Stimulated activated CD4-positive, alpha-beta T cell treated with anti-CD3 and anti-CD28 coated beads, Interleukin-2, amount 100 ng/mL, for 24 hours (primary cell): ENCODE results near the gene FOXF1.

Experiments
- DNase-seq, 2 donors: peaks; one replicate each; pipeline ENCODE4 v3.0.0-alpha.2; 2020

The FOXF1 gene

DNA sequence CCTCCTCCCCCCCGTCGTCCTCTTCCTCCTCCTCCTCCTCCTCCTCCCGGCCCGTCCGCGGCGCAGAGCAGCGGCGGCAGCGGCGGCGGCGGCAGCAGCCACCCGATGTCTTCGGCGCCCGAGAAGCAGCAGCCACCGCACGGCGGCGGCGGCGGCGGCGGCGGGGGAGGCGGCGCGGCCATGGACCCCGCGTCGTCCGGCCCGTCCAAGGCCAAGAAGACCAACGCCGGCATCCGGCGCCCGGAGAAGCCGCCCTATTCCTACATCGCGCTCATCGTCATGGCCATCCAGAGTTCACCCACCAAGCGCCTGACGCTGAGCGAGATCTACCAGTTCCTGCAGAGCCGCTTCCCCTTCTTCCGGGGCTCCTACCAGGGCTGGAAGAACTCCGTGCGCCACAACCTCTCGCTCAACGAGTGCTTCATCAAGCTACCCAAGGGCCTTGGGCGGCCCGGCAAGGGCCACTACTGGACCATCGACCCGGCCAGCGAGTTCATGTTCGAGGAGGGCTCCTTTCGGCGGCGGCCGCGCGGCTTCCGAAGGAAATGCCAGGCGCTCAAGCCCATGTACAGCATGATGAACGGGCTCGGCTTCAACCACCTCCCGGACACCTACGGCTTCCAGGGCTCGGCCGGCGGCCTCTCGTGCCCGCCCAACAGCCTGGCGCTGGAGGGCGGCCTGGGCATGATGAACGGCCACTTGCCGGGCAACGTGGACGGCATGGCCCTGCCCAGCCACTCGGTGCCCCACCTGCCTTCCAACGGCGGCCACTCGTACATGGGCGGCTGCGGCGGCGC lies at the start of gene FOXF1:
TSS of gene FOXF1 (plus strand) at position 63 of the 797 bp plus-strand sequence. CDS start at position 106, 43 bp downstream.
- no peak for DNase-seq

DNA sequence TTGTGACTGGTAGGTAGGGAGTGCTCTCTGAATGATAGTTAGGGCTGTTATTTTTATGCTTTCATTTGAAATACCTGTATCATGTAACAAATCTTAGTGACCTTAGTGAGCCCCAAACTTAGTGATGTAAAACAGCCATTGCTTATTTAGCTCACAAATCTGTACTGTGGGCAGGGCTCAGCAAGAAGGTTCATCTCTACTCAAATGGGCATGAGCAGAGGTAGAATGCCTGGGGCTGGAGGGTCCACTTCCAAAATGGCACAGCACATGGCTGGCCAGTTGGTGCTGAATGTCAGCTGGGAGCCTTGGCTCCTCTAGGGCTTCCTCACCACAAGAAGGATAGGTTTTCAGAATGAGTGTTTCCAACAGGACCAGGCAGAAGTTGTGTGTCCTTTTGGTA lies 49.3 kb upstream of the FOXF1 start:
- DNase-seq: no peak

DNA sequence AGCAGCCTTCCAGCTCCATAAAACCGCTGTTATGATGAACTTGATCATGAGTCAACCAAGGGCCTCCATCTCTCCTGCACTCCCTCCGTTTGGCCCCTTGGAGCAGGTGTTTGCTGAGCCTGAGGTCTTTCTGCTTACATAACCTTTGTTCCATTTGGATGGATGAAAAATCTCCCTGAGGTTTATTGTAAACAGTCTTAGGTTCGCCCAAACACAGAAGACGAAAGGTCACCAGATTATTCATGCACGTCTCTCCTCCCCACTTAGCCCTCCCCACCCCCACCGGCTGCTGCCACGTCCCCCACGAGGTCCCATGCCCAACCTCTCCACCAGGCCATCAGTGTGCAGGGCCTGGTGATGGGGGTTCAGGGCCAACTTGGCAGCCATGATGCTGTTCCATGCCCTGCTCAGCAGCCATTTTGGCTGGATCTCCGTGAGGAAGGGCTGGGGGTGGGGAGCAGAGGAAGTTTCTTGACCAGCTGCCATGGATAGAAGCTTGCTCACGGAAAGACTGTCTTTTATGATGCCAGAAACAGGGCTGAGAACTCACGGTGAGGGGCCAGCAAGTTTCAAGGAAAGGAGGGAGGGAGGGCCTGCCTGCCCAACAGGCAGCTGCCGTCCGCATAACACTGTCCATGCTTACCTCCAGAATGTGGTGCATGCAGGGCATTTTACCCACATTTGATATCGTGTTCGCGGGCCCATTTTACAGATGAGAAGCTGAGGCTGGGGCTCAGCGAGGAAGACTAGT lies 47.8 kb upstream of the FOXF1 start:
- no peak for DNase-seq

DNA sequence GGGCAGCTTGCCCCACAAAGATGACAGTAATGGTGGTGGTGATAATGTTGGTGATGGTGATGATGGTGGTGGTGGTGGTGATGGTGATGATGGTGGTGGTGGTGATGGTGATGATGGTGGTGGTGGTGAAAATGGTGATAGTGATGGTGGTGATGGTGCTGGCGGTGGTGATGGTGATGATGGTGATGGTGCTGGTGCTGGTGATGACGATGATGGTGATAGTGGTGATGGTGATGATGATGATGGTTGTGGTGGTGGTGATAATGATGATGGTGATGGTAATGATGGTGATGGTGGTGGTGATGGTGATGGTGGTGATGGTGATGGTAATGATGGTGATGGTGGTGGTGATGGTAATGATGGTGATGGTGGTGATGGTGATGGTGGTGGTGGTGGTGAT lies 46.3 kb upstream of the FOXF1 start:
- no peak for DNase-seq

DNA sequence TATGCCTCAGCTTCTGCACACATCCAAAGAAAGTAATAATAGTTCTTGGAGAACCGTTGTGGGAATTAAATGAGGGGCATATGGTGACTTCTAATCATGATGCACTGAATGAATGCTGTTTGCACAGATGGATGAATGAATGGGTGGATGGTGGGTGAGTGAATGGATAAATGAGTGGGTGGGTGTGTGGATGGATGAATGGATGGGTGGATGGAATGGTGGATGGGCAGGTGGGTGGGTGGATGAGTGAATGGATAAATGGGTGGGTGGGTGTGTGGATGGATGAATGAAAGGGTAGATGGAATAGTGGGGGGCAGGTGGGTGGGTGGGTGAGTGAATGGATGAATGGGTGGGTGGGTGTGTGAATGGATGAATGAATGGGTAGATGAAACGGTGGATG lies 44.9 kb upstream of the FOXF1 start:
- no peak for DNase-seq

DNA sequence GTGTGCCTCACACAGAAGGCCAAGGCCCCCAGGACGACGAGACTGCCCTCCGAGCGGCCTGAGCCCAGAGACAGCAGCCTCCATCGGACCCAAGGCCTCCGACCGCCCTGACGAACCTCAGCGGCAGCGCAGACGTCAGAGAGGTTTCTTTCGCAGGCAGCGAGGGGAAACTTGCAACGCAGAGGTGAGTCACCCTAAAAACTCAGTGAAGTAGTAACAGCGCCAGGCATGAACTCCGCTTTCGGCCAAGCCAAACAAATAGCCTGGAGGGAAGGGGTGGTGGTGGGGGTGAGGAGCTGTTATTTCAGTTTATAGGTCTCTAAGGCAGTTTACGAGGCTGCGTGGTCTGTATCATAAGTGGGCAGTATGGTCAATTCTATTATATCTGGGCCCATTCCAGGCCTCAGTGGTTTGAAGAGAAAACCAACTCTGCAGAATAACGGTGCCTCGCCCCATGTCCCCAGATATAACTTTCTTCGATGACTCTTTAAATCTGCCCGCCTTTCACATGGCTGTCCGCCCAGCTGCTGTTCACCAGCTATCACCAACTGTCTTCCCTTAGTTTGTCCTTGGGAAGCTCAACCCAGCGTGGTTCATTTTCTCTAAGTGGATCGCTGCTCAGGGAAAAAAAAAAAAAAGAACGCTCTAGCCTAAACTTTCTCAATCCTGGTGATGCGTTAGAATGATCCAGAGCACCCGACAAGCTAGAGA lies 43.5 kb upstream of the FOXF1 start:
- no peak for DNase-seq

DNA sequence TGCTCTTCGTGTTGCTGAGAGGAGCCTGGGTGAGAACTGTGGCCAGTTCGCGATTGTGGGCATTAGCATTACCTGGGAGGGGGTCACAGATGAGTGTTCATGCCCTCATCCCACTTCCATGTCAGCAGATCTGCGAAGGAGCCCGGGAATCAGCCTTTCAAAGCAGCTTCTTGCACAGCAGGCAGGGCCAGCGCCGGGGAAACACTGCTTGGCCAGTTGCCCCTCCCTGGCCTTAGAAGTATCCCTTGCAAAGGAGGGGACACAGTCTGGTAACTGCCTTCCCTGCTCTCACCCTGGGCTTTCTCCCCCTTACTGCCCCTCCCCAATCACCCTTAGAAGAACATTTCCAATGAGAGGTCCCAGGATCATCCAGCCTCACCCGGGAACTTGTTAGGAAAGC lies 42.8 kb upstream of the FOXF1 start:
- DNase-seq: no peak

DNA sequence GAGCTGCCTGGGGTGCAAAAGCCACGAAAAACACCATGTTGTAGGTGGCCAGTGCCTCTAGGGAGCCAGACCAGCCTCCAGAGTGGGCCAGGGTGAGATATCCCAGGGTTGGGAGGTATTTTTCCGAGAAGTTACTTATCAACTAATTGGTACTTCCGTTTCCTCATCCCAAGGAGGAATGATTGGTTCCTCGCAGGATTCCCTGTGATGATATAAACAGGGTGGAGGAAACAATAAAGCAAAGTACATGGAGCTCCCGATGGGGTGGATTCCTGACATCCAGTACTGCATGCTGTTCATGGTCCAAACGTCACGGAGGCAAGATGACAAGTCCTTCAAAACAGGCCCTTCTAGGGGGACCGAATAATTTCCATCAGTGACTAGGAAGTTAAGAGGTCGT lies 39.4 kb upstream of the FOXF1 start:
- DNase-seq: no peak

DNA sequence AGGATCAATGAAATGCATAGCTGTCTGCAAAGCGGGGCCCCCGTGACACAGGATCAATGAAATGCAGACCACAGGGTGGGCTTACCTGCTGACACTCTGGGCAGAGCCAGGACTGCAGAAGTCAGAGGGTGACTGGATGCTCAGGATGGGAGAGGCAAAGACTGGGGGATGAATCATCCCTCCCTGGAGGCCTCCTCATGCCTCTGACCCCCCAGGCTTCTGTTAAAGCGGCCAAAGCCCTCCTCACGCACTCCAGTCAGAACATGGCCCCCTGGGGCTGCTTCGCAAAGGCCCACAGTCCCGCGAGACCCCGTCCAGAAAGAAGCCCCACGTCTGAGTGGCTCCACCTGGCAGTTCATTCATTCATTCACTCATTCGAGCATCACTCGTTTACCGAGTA lies 38.4 kb upstream of the FOXF1 start:
- no peak for DNase-seq

DNA sequence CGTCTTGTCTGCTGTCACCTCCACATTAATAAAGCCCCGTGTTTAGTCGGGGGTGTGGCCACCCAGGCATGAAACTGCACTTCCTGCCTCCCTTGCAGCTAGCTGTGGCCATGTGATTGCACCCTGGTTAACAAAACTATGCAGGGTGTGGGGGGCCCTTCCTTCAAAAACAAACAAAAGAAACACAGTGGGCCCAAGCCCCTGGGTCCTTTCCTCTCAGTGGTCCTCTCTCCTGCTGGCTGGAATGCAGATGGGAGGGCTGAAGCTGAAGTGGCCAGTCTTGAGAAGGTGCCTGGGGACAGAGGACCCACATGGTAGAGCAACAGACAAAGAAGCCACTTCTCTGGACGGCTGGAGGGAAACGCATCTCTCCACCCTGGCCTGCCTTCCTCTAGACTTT lies 38.0 kb upstream of the FOXF1 start:
- DNase-seq: no peak

DNA sequence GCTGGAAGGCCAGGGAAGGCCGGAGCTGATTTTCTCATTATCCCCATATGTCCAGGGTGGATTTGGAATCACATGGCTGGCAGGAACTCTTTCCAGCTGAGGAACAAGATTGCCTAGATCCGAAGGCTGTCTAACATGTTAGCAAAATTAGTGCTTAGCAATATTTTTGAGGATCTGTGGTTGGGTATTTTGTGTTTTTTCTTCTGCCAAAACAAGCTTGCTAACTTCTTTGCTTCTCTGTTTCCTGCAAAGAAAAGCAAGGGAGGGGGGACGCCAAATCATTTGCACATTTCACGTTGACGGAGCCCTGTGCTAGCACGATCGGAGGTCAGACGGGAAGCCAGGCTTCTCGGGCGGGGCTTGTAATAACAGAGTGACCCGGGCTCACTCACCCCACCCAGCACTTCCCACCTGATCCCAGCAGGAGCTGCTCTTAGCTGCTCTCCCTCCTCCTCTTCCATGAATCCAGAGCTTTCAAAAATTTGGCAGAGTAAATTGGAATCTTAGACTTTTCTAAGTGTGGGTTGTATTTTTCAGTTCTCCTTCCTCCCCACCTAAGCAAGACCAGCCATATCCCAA lies 33.3 kb upstream of the FOXF1 start:
- DNase-seq: no peak

DNA sequence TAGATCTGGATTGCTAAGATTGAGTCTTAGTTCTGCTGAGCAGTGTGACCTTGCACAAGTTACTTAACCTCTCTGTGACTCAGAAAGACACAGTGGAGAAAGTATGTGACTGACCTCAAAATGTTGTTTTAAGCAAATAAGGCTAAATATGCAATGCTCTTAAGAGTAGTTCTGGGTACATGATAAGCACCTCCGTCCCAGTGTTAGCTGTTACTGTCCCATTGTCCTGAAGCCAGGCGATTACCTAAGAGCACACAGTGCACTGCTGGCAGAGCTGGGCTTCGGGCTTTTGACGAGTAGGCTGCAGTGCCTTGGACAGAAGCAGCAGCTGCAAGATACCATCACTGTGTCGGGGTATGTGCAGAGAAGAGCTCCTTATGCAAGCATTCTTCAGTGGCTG lies 32.7 kb upstream of the FOXF1 start:
- no peak for DNase-seq

DNA sequence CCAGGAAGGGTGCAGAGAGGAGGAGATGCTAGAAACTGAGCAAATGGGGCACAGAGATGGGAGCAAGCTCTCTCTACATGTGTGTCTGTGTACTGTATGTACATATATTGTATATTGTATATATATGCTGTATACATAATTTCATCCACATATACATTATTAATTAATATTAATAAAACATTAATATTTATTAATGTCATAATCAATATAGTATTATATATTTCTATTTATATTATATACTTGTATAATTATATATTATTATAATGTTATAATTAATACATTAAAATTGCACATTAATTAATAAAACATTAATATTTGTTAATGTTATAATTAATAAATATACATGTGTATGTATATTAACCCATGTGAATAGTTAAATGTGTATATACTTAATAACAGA lies 31.5 kb upstream of the FOXF1 start:
- no peak for DNase-seq

DNA sequence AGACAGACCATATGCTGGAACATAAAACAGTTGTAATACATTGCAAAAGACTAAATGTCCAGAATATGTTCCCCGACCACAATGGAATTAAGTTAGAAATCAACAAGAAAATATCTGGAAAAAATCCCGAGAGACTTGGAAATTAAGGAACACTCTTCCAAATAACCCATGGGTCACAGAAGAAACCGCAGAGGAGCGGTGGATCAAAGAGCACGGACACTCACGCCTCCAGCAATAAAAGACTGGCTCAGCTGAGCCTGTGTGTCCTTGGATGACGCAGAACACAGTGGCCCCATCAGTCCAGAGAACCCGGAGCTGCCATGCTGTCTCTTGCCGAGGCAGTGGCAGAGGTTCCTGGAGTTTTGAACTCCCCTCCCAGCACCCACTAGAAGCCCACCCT lies 30.9 kb upstream of the FOXF1 start:
- DNase-seq: no peak

DNA sequence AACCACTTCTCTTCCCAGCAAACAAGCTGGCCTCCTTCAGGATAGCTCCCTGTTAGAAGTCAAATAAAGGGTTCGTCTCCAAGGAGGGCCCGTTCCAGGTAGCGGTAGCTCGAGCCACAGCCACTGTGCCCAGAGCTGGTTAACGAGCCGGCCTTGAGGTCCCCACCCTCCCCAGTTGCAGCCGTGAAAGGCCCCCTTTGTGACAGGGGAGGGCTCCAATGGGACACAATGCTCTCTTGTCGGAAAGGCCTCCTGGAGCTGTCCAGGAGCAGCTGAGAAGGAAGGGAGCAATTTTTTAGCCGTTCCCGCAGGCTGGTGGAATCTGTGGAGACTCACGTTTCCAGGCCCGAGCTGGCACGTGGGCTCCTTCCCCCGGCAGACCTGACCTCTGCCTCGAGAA lies 29.9 kb upstream of the FOXF1 start:
- DNase-seq: no peak

DNA sequence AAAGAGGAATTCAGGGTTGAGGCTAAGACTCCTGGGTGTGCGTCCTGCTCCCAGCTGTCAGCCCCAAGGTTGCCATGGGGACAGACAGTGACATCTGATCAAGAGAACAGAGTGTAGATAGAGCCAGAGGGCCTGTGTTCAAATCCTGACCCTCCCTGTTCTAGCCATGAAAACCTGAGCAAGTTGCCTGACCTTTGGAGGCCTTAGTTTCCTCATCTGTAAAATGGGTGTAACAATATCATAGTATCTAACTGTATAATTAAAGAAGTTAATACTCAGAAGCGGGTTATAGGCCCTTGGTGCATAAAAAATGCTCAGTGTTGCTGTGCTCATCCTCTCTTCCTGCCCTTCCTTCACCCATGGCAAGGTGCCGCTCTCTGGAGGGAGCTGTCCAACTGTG lies 28.7 kb upstream of the FOXF1 start:
- DNase-seq: no peak

DNA sequence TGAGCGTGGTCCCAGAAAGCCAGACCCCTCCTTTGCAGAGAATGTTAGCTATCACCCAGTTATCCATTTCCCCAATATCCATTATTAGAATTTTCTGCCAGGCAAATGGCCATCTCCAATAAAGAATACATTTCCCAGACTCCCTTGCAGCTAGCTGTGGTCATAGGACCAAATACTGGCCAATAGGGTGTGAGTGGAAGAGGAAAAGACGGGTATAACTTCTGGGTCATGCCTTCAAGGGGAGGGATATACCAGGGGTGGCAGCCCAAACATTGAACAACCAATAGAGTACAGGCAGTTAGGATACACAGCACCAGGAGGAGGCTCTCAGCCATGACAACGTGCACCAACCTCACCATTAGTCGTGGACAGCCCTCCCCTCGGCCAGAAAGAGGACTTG lies 26.1 kb upstream of the FOXF1 start:
- DNase-seq: no peak

DNA sequence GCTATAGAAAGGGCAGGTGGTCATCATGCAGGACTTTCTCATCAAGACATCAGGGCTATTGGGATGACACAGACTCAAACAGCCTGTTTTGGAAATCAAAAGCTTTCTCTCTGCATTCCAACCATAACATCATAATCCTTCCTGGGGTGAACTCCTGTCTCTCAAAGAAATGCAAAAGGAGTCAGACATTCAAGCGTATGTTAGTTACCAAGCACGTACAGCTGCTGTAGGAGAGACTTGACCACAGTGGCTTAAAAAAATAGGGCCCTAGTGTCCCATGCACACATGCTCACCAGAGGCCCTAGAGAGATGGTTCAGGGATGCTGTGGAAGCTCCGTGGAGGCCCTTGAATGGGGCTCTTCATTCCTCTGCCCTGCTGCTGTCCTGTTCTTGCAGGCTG lies 24.6 kb upstream of the FOXF1 start:
- DNase-seq: no peak

DNA sequence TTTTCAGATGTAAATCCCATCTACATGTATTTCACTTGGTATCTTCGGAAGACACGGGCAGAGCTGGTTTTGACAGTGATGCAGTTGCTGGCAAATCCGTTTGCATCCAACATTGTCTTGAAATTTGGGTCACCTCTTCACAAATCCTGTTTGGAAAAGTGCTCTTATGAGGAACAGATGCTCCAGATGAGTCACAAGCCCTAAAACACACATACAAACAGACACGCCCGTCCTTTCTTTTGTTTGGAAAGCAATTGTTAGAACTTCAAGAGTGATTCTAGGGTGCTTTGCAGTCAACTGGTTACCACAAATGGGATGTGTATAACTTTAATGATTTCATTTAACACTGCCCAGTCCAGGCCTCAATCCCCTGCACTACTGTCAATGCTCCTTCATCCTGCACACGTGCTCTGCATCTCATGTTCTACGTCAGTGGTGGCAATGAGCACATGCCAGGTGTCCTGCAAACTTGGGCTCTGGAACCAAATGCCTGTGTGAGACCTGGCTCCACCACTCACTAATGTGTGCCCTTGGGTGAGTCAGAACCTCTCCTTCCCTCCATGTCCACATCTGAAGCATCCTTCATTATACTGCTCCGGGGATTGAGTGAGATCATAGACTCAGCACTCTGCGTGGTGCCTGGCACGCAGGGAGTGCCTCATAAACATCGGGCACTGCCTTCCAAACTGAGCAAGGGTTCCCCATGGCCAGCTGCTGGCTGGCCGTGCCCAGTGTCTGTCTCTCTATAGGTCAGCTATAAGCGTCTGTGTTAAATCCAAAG lies 19.3 kb upstream of the FOXF1 start:
- DNase-seq: no peak

DNA sequence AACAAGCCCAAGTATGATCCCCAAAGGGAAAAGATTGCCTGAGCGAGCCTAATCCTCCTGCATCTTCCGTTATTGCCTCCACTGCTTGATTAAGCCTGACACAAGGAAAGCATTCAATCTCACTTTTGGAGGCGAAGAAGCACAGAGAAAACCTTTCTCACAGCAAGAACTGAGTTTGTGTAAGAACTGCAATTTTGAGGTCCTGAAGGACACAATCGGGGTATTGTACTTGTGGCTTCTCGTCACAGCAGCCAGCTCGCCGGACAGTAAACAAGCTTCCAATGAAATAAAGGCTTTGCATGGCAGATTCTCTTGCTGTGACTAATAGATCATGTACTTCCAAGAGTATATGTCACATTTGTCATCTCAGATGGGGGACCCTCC lies 18.7 kb upstream of the FOXF1 start:
- no peak for DNase-seq

DNA sequence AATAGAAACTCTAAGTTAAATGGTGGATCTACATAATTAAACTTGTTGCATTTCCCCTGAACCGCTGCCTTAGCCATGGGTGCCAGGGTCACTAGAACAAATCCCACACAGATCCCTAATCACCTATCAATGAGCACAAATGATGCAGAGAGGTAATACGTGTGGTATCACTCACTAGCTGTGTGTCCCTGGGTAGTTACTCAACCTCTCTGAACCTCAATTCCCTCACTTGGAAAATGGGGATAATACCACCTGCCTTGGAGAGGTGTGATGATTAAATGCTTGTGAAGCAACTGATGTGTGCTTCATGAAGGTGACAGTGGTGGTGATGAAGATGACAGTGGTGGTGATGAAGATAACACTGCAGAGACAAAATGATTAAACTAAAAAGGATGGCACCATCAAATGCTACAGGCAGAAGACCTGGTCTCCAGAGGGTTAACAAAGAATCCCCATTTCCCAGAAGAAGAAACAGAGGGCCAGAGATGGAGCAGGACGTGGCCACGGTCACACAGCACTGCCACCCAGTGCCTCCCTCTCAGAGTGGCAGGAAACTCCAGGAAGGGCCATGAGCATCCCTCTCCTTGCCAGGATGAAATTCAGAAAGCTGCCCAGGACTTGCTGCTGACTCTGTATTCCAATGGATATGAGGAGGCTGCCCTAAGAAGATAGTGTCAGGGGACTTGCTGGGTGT lies 17.9 kb upstream of the FOXF1 start:
- no peak for DNase-seq

DNA sequence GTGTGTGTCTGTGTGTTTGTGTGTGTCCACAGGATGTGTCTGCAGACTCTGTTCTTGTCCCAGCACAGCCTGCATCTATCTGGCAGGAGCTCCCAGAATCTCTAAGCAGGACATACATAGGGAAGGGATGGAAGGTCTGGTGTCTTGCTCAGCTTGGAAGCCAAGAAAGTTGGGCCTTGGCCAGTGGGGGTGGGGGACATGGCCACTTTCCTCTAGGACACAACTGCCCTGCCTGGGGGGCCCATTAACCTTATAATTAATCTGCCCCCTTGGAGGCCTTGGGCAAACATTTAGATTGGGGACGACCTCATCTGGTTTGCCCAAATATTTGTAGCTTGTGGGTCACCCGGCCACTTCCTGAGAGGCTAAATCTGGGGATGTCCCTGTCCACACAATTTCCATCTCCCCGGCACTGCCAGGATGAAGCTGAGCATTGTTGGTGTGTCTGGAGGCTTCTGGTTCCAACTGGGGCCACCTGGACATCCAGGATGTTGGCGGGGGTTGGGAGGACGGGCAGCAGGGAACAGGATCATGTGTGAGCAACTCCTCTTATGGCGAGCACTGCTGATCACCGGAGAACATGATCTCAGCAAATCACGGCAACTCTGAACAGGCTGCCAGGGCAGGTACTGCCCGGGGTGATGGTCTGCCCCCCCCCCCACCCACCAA lies 17.2 kb upstream of the FOXF1 start:
- no peak for DNase-seq
